Stimulated activated CD8-positive, alpha-beta memory T cell treated with anti-CD3 and anti-CD28 coated beads, Interleukin-7, amount 100 ng/mL, for 48 hours (primary cell): ENCODE measurements around the gene ZNF468.
"Not testable (repeated sequence)": the region's sequence is repeated elsewhere in the genome, so short reads cannot be mapped to it uniquely, and the experiment has no call there.

Experiments used
- DNase-seq, 2 donors: peaks; one replicate each; pipeline ENCODE4 v3.0.0-alpha.2; 2020; ENCODE audit warnings: low read depth in 1 of 2; ENCODE audit errors: extremely low read depth in 1 of 2

Gene ZNF468

DNA sequence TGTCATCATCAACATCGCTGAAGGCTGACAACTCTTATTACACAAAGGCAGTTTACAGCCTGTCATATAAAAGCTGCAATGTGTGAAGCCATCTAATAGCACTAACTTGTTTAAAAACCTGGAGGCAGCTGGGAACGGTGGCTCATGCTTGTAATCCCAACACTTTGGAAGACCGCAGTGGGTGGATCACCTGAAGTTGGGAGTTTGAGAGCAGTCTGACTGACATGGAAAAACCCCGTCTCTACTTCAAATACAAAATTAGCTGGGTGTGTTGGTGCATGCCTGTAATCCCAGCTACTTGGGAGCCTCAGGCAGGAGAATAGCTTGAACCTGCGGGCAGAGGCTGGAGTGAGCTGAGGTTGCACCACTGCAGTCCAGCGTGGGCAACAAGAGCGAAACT lies 27.6 kb downstream of the ZNF468 start:
- not testable (repeated sequence) for DNase-seq

- no peak for DNase-seq
These were observed 31.7 kb downstream of the ZNF468 start for GRCh38 chr19:52825765-52826164.

DNA sequence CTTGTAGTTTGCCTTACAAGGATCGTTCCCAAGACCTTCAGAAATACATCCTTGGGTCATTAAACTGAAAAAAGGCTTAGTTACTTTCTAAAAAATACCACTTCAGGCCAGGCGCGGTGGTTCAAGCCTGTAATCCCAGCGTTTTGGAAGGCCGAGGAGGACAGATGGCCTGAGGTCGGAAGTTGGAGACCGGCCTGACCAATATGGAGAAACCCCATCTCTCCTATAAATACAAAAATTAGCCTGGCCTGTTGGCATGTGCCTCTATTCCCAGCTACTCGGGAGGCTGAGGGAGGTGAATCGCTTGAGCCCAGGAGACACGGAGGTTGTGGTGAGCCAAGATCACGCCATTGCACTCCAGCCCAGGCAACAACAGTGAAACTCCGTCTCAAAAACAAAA lies 33.7 kb downstream of the ZNF468 start:
- no peak for DNase-seq

- peak; percentile 17 to 45 for DNase-seq
These were observed 36.0 kb downstream of the ZNF468 start, which contains the start of gene ZNF28 for GRCh38 chr19:52821204-52821960. Gene ZNF28, minus strand, starts transcription at chr19:52821633. Its CDS starts 3,675 bp downstream, at chr19:52817958.

GRCh38 chr19:52820472-52821203 lies 36.8 kb downstream of the ZNF468 start:
- DNase-seq = not testable (repeated sequence)

- DNase-seq = no peak
These were observed 47.6 kb downstream of the ZNF468 start for GRCh38 chr19:52809801-52810200.

DNA sequence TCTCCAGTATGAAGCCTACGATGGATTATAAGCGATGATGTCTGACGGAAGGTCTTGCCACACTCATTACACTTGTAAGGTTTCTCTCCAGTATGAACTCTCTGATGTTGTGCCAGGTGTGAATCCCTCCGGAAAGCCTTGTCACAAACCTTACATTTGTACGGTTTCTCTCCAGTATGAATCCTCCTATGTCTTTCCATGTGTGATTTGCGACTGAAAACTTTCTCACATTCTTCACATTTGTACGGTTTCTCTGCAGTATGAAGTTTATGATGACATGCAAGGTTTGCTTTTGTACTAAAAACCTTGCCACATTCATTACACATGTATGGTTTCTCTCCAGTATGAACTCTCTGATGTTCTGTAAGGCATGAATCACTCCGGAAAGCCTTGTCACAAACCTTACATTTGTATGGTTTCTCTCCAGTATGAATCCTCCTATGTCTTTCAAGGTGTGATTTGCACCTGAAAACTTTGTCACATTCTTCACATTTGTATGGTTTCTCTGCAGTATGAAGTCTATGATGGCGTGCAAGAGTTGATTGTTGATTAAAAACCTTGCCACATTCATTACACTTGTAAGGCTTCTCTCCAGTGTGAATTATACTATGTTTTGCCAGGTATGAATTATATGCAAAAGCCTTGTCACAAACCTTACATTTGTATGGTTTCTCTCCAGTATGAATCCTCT lies 57.3 kb downstream of the ZNF468 start:
- not testable (repeated sequence) for DNase-seq

DNA sequence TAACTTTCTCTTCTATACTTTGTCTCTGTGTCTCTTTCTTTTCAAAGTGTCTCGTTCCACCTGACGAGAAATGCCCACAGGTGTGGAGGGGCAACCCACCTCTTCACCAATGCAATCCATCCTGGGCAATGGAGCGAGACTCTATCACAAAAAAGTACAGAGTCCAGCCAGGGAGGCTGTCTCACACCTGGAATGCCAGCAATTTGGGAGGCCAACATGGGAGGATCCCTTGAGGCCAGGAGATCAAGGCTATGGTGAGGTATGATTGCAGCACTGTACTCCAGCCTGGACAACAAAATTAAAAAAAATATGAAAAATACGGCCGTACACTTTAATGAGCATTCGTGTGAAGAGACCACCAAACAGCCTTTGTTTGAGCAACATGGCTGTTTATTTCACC lies 68.0 kb downstream of the ZNF468 start:
- no peak for DNase-seq
